Natural killer cell (primary cell): ENCODE measurements around the gene IMPG1. TPM values are rescaled to one million over a fixed set of nuclear protein-coding genes. Genes with fewer than 3 reads are reported as not detected.

Experiments used
- ATAC-seq, 3 donors: fragments of 150-1000 bp in 2 of 3; fragments of 200-7000 bp in 1 of 3; cut with Tn5 transposase; 1 replicate in 1 of 3; 2 replicates in 2 of 3; pipeline ENCODE4 v1.10.0; 2021; ENCODE audit warnings: mild to moderate bottlenecking in 2 of 3, moderate library complexity in 2 of 3
- DNase-seq, 2 donors: peaks; one replicate each; pipeline versions ENCODE4 v3.0.0 to v3.0.0-alpha.2; 2013 to 2021; ENCODE audit warnings: mixed read lengths in 1 of 2
- H3K27ac ChIP-seq: one replicate; pipeline ENCODE4 v1.5.1; 2013; ENCODE audit warnings: mild to moderate bottlenecking, low read length
- H3K27me3 ChIP-seq: one replicate; pipeline ENCODE4 v1.6.1; 2013; ENCODE audit warnings: low read length; ENCODE audit not compliant: control insufficient read depth, insufficient read depth
- H3K36me3 ChIP-seq: one replicate; pipeline ENCODE4 v1.6.1; 2013; ENCODE audit warnings: low read length; ENCODE audit not compliant: control insufficient read depth, insufficient read depth
- H3K4me1 ChIP-seq: one replicate; pipeline ENCODE4 v1.6.1; 2013; ENCODE audit warnings: low read length; ENCODE audit not compliant: control insufficient read depth, insufficient read depth
- H3K4me3 ChIP-seq: one replicate; pipeline ENCODE4 v1.5.1; 2013; ENCODE audit warnings: low read length
- H3K9me3 ChIP-seq: one replicate; pipeline ENCODE4 v1.6.1; 2013; ENCODE audit warnings: low read length; ENCODE audit not compliant: control insufficient read depth, insufficient read depth
- H3K27ac Mint-ChIP-seq, 2 donors: one replicate each; pipeline ENCODE4 v1.8.0; 2022; ENCODE audit warnings: mild to moderate bottlenecking in 2 of 2, mixed read lengths in 2 of 2, moderate library complexity in 1 of 2
- H3K27me3 Mint-ChIP-seq, 2 donors: one replicate each; pipeline ENCODE4 v1.8.0; 2022; ENCODE audit warnings: low read depth in 2 of 2, mixed read lengths in 2 of 2
- H3K36me3 Mint-ChIP-seq: one replicate; pipeline ENCODE4 v1.8.0; 2022; ENCODE audit warnings: mixed read lengths
- H3K4me1 Mint-ChIP-seq, 2 donors: one replicate each; pipeline ENCODE4 v1.8.0; 2022; ENCODE audit warnings: mixed read lengths in 2 of 2
- H3K4me3 Mint-ChIP-seq: one replicate; pipeline ENCODE4 v1.8.0; 2022; ENCODE audit warnings: mild to moderate bottlenecking, moderate library complexity, mixed read lengths
- H3K9me3 Mint-ChIP-seq, 2 donors: one replicate each; pipeline ENCODE4 v1.8.0; 2022; ENCODE audit warnings: mixed read lengths in 2 of 2
- WGBS: methylation state at CpG from one replicate; pipeline ENCODE4 v1.1.7; 2013; ENCODE audit warnings: missing lambda C conversion rate; ENCODE audit not compliant: insufficient coverage; 5-methylcytosine and 5-hydroxymethylcytosine counted together
- intact Hi-C: fragments of 100-400 bp; cut with micrococcal nuclease; formaldehyde crosslinking; loops from one replicate; pipeline ENCODE4 v1.14.2; 2022
- total RNA-seq, 4 donors: library from RNA; stranded (reverse); fragments of 120-200 nt in 1 of 4; gene quantifications; one replicate each; pipeline versions ENCODE4 v1.2.3 to v1.2.4, GENCODE V29; 2013 to 2022
- TF ChIP-seq, protein P1 (sequence below): fragments of 200-600 bp; IDR thresholded peaks from one replicate; pipeline ENCODE4 v1.8.0; 2022; ENCODE audit warnings: antibody characterized with exemption

IMPG1 gene
- total RNA-seq, 3 donors from 2014 or later (not counting 1 experiment from before 2014, with no cell fraction given): not detected

DNA sequence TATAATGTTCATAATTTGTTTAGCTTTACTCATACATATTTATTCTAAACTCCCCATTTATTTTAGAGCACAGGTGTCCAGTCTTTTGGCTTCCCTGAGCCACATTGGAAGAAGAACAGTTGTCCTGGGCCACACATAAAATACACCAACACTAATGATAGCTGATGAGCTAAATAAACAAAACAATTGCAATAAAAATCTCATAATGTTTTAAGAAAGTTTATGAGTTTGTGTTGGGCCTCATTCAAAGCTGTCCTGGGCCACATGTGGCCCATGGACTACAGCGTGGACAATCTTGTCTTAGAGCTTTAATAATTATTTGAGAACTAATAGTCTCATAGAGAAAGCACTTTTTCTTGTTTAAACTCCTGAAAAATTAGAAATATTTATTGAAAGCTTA lies 192.2 kb downstream of the IMPG1 start:
- TF ChIP-seq, protein P1, sequence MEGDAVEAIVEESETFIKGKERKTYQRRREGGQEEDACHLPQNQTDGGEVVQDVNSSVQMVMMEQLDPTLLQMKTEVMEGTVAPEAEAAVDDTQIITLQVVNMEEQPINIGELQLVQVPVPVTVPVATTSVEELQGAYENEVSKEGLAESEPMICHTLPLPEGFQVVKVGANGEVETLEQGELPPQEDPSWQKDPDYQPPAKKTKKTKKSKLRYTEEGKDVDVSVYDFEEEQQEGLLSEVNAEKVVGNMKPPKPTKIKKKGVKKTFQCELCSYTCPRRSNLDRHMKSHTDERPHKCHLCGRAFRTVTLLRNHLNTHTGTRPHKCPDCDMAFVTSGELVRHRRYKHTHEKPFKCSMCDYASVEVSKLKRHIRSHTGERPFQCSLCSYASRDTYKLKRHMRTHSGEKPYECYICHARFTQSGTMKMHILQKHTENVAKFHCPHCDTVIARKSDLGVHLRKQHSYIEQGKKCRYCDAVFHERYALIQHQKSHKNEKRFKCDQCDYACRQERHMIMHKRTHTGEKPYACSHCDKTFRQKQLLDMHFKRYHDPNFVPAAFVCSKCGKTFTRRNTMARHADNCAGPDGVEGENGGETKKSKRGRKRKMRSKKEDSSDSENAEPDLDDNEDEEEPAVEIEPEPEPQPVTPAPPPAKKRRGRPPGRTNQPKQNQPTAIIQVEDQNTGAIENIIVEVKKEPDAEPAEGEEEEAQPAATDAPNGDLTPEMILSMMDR: no peak
- no peaks in the 10 kb centered on the region for H3K4me1 Mint-ChIP-seq
- Histone ChIP-seq H3K9me3 (no peaks in the 10 kb centered on the region), H3K4me3 (no peak overlapping the region), H3K4me1 (no peaks in the 10 kb centered on the region), H3K27ac (no peak overlapping the region), H3K27me3 (no peaks in the 10 kb centered on the region), H3K36me3 (no peaks in the 10 kb centered on the region)
- DNase-seq (no peak), ATAC-seq (no peak)
- intact Hi-C loops: no loop called here
- no peak overlapping the region for H3K4me3 Mint-ChIP-seq
- H3K9me3 Mint-ChIP-seq: no peaks in the 10 kb centered on the region
- H3K27ac Mint-ChIP-seq: no peak overlapping the region
- no peaks in the 10 kb centered on the region for H3K27me3 Mint-ChIP-seq
- WGBS: no CpG with 5 or more reads among the region's 1 CpG
- peaks cover 7% of the 10 kb centered on the region for H3K36me3 Mint-ChIP-seq

DNA sequence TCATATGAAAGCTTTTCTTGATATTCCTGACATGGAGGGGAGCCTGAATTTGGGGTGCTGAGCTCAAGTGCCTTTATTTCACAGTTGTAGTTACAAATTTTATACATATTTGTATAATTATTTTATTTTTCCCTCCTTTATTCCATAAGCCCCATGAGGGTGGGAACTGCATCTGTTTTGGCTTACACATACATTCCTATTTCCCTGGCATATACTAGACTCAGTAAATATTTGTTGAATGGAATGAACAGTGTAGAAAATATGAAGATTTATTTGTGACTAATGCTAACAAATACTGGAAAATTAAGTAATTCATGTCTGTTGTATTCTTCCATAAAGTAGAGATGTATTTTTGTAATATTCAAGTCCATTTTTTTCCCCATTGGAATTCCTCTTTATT lies 196.3 kb downstream of the IMPG1 start:
- H3K27me3 Mint-ChIP-seq: no peaks in the 10 kb centered on the region
- H3K4me1 Mint-ChIP-seq: no peaks in the 10 kb centered on the region
- intact Hi-C loops: no loop called here
- no peaks in the 10 kb centered on the region for H3K27me3 ChIP-seq
- H3K4me3 Mint-ChIP-seq: no peak overlapping the region
- no peak for ATAC-seq
- H3K27ac ChIP-seq: no peak overlapping the region
- H3K36me3 ChIP-seq: no peaks in the 10 kb centered on the region
- no peaks in the 10 kb centered on the region for H3K9me3 ChIP-seq
- H3K27ac Mint-ChIP-seq: no peak overlapping the region
- DNase-seq: no peak
- peaks cover 10% of the 10 kb centered on the region for H3K36me3 Mint-ChIP-seq
- H3K4me1 ChIP-seq: no peaks in the 10 kb centered on the region
- H3K9me3 Mint-ChIP-seq: no peaks in the 10 kb centered on the region
- TF ChIP-seq, protein P1: no peak
- no peak overlapping the region for H3K4me3 ChIP-seq

DNA sequence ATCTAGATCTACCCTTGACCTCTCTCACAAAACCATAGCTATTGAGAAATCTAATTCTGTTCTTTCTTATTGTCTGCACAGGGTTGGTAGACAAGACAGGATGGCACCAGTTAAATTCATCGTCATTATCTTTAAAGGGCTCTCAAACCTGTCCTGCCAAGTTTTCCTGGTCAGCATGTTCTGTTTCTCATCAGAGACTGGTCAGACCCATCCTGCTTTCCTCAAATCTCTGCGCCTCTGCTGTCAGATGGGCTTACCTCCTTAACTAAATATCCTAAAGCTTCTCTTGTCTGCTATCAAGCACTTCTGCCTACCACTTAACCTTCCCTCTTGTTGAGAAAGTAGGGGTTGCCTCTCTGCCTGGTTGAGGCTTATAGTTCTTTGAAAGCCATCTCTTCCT lies 198.2 kb downstream of the IMPG1 start:
- Histone ChIP-seq H3K4me1 (no peaks in the 10 kb centered on the region), H3K36me3 (no peaks in the 10 kb centered on the region), H3K27ac (no peak overlapping the region), H3K4me3 (no peak overlapping the region), H3K27me3 (no peaks in the 10 kb centered on the region), H3K9me3 (no peaks in the 10 kb centered on the region)
- H3K9me3 Mint-ChIP-seq: no peaks in the 10 kb centered on the region
- intact Hi-C loops: no loop called here
- H3K27me3 Mint-ChIP-seq: no peaks in the 10 kb centered on the region
- peaks cover 10% of the 10 kb centered on the region for H3K36me3 Mint-ChIP-seq
- WGBS: 97% methylated on average over 2 of the region's 2 CpGs
- no peak overlapping the region for H3K27ac Mint-ChIP-seq
- no peak overlapping the region for H3K4me3 Mint-ChIP-seq
- ATAC-seq: no peak
- no peaks in the 10 kb centered on the region for H3K4me1 Mint-ChIP-seq
- TF ChIP-seq, protein P1: no peak
- DNase-seq: no peak
